ENCODE data around the gene SEC23IP.
A peak's percentile ranks its signal among the peaks of the same experiment; 100 is the strongest.
"Not testable (repeated sequence)": the region's sequence is repeated elsewhere in the genome, so short reads cannot be mapped to it uniquely, and the experiment has no call there.

The SEC23IP gene

DNA sequence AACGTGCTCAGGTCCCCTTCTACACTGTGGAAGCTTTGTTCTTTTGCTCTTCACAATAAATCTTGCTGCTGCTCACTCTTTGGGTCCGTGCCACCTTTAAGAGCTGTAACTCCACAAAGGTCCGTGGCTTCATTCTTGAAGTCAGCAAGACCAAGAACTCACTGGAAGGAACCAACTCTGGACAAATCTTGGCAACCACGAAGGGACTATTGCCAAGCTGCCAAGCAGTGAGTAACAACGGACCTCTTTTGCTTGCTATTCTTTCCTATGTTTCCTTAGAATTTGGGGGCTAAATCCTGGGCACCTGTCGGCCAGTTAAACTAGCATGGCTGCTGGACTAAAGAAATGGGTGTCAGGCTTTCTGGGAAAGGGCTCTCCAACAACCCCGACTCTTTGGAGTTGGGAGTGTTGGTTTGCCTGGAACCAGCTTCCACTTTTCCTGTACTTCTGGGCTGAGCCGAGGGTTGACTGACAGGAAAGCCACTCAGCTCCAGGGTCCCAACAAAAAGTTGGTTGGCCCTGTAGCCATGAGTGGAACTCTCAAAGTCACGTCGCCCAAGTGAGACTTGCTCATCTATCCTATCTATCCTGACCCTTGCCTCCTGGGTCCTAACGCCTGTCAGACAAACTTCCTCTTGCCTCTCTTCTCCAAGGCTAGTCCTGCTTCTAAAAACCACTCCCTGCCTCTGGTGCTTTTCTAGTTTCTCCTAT, 8.5 kb upstream of the SEC23IP start:
- 85 to 86% methylated on average over 11 of the region's 11 CpGs for WGBS, 2 experiments (ENCODE audit: insufficient coverage in 2 of 2)
- H3K27ac ChIP-seq (ENCODE audit: low read depth, low read length, severe bottlenecking); H3K9me3 ChIP-seq (ENCODE audit: control insufficient read depth, low read length); H3K36me3 ChIP-seq (ENCODE audit: control insufficient read depth, insufficient read depth, low read length); H3K4me3 ChIP-seq (ENCODE audit: extremely low read depth, insufficient read depth, low read length, poor library complexity, severe bottlenecking); H3K4me1 ChIP-seq (ENCODE audit: control insufficient read depth, insufficient read depth, low read length, poor library complexity, severe bottlenecking): not testable (repeated sequence)

DNA sequence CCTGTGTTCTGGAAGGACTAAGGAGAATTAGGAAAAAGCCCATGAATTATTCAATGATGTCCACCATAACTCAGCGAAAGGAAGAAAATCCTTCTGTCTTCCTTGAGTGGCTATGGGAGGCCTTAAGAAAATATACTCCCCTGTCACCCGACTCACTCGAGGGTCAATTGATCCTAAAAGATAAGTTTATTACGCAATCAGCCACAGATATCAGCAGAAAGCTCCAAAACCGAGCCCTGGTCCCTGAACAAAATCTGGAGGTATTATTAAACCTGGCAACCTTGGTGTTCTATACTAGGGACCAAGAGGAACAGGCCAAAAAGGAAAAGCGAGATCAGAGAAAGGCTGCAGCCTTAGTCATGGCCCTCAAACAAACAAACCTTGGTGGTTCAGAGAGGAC, 6.5 kb upstream of the SEC23IP start:
- H3K36me3 ChIP-seq (ENCODE audit: control insufficient read depth, insufficient read depth, low read length); H3K9me3 ChIP-seq (ENCODE audit: control insufficient read depth, low read length); H3K4me3 ChIP-seq (ENCODE audit: extremely low read depth, insufficient read depth, low read length, poor library complexity, severe bottlenecking); H3K27ac ChIP-seq (ENCODE audit: low read depth, low read length, severe bottlenecking); H3K4me1 ChIP-seq (ENCODE audit: control insufficient read depth, insufficient read depth, low read length, poor library complexity, severe bottlenecking): not testable (repeated sequence)
- WGBS, 2 experiments (ENCODE audit: insufficient coverage in 2 of 2) = 77 to 92% methylated on average over 4 of the region's 6 CpGs

DNA sequence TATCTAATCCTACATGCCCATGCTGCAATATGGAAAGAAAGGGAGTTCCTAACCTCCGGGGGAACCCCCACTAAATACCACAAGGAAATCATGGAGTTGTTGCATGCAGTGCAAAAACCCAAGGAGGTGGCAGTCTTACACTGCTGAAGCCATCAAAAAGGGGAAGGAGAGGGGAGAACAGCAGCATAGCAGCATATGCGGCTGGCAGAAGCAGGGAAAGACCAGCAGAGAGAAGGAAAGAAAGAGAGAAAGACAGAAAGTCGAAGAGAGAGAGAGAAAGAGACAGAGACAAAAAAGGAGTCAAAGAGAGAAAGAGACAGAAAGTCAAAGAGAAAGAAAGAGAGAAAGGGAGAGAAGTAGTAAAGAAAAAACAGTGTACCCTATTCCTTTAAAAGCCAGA, 3.8 kb upstream of the SEC23IP start:
- H3K27ac ChIP-seq (ENCODE audit: low read depth, low read length, severe bottlenecking); H3K4me3 ChIP-seq (ENCODE audit: extremely low read depth, insufficient read depth, low read length, poor library complexity, severe bottlenecking); H3K36me3 ChIP-seq (ENCODE audit: control insufficient read depth, insufficient read depth, low read length); H3K9me3 ChIP-seq (ENCODE audit: control insufficient read depth, low read length); H3K4me1 ChIP-seq (ENCODE audit: control insufficient read depth, insufficient read depth, low read length, poor library complexity, severe bottlenecking): not testable (repeated sequence)
- WGBS, 2 experiments (ENCODE audit: insufficient coverage in 2 of 2) = 78 to 87% methylated on average over 2 of the region's 3 CpGs

DNA sequence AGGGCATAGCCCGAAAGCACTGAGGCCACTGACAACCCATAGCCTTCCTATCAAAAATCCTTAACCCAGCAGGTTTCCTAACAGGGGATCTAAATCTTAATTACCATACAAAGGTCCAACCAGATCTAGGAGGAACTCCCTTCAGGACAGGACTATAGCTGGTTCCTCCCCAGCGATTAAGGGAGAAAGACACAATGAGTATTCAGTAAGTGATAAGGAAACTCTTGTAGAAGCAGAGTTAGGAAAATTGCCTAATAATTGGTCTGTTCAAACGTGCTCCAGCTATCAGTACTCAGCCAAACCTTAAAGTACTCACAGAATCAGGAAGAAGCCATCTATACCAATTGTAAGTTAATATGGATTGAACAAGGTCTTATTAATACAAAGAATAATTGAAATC, 3.3 kb upstream of the SEC23IP start:
- H3K9me3 ChIP-seq (ENCODE audit: control insufficient read depth, low read length); H3K27ac ChIP-seq (ENCODE audit: low read depth, low read length, severe bottlenecking); H3K36me3 ChIP-seq (ENCODE audit: control insufficient read depth, insufficient read depth, low read length); H3K4me3 ChIP-seq (ENCODE audit: extremely low read depth, insufficient read depth, low read length, poor library complexity, severe bottlenecking); H3K4me1 ChIP-seq (ENCODE audit: control insufficient read depth, insufficient read depth, low read length, poor library complexity, severe bottlenecking): not testable (repeated sequence)
- 100% methylated on average over 1 of the region's 3 CpGs; no CpG with 5 or more reads in 1 of the 2 experiments for WGBS, 2 experiments (ENCODE audit: insufficient coverage in 2 of 2)

DNA sequence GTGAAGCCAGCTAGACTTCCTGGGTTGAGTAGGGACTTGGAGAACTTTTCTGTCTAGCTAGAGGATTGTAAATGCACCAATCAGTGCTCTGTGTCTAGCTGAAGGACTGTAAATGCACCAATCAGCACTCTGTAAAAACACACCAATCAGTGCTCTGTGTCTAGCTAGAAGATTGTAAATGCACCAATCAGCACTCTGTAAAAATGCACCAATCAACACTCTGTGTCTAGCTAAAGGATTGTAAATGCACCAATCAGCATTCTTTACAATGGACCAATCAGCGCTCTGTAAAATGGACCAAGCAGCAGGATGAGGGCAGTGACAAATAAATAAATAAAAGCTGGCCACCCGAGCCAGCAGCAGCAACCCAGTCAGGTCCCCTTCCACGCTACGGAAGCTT, 2.2 kb upstream of the SEC23IP start:
- H3K36me3 ChIP-seq (ENCODE audit: control insufficient read depth, insufficient read depth, low read length) = peaks cover 17% of the 10 kb centered on the region
- 79 to 93% methylated on average over 4 of the region's 4 CpGs for WGBS, 2 experiments (ENCODE audit: insufficient coverage in 2 of 2)

DNA sequence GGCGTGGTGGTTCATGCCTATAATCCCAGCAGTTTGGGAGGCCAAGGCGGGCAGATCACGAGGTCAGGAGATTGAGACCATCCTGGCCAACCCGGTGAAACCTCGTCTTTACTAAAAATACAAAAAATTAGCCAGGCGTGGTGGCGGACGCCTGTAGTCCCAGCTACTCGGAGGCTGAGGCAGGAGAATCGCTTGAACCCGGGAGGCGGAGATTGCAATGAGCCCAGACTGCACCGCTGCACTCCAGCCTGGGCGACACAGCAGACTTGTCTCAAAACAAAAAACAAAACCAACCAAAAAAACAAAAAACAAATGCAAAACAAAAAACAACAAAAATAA, 712 bp upstream of the SEC23IP start:
- Histone ChIP-seq H3K27ac (ENCODE audit: low read depth, low read length, severe bottlenecking) (peak overlapping the region; percentile 80), H3K4me3 (ENCODE audit: extremely low read depth, insufficient read depth, low read length, poor library complexity, severe bottlenecking) (peak overlapping the region; percentile 99), H3K36me3 (ENCODE audit: control insufficient read depth, insufficient read depth, low read length) (peaks cover 22% of the 10 kb centered on the region)
- not testable (repeated sequence) for H3K4me1 ChIP-seq (ENCODE audit: control insufficient read depth, insufficient read depth, low read length, poor library complexity, severe bottlenecking); H3K9me3 ChIP-seq (ENCODE audit: control insufficient read depth, low read length)
- WGBS, 2 experiments (ENCODE audit: insufficient coverage in 2 of 2) = 83% methylated on average over 11 to 12 of the region's 14 CpGs

More for the DNA sequence above, 2.2 kb upstream of the SEC23IP start:
- H3K4me3 ChIP-seq (ENCODE audit: extremely low read depth, insufficient read depth, low read length, poor library complexity, severe bottlenecking); H3K9me3 ChIP-seq (ENCODE audit: control insufficient read depth, low read length); H3K4me1 ChIP-seq (ENCODE audit: control insufficient read depth, insufficient read depth, low read length, poor library complexity, severe bottlenecking); H3K27ac ChIP-seq (ENCODE audit: low read depth, low read length, severe bottlenecking): not testable (repeated sequence)

DNA sequence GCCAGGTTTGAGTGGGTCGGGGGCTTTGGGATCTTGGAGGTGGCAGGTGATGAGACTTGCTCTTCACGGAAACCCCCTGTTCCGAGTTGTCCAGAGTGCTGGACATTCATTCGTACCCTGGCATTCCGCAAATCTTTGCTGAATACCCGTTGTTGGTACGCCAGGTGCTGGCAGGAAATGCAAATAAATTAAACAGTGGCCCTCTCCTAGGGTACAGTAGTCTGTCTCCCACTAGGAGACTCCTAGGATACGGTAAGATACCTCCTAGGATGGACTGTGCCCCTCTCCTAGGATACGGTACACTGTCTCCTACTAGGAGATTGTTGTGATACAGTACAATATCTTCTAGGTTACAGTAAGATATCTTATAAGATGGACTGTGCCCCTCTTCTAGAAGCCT, 544 bp downstream of the SEC23IP start:
- peak overlapping the region; percentile 80 for H3K27ac ChIP-seq (ENCODE audit: low read depth, low read length, severe bottlenecking)
- peaks cover 3% of the 10 kb centered on the region for H3K4me1 ChIP-seq (ENCODE audit: control insufficient read depth, insufficient read depth, low read length, poor library complexity, severe bottlenecking)
- peak overlapping the region; percentile 99 for H3K4me3 ChIP-seq (ENCODE audit: extremely low read depth, insufficient read depth, low read length, poor library complexity, severe bottlenecking)
- H3K9me3 ChIP-seq (ENCODE audit: control insufficient read depth, low read length) = no peaks in the 10 kb centered on the region
- peaks cover 22% of the 10 kb centered on the region for H3K36me3 ChIP-seq (ENCODE audit: control insufficient read depth, insufficient read depth, low read length)
- 0 to 5% methylated on average over 7 of the region's 9 CpGs for WGBS, 2 experiments (ENCODE audit: insufficient coverage in 2 of 2)

DNA sequence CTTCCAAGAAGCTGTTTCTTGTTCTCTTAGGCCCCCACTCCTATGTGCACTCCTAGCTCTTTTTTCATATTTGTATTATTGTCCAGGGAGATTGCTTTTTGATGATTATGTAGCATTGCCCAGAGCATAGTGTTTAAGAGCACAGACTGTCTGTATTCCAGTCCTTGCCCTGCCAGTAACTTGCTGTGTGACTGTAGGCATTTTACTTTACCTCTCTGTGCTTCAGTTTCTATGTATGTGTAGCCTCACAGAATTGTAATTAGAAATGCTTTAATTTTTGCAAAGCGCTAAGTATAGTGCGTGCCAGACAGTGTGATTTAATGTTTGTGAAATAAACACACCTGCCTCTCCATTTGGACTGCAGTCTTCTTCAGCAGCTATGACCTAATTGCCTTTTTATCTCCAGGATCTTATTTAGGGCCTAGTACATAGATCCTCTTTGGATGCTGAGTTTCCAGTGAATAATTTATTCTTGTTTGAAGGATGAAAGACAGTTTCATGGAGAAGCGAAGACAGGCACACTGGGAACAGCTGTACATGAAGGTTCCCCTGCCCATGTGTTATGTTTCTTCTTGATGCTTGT, 1.4 kb downstream of the SEC23IP start:
- no peaks in the 10 kb centered on the region for H3K9me3 ChIP-seq (ENCODE audit: control insufficient read depth, low read length)
- H3K36me3 ChIP-seq (ENCODE audit: control insufficient read depth, insufficient read depth, low read length) = peaks cover 30% of the 10 kb centered on the region
- peaks cover 3% of the 10 kb centered on the region for H3K4me1 ChIP-seq (ENCODE audit: control insufficient read depth, insufficient read depth, low read length, poor library complexity, severe bottlenecking)
- H3K27ac ChIP-seq (ENCODE audit: low read depth, low read length, severe bottlenecking) = no peak overlapping the region
- peak overlapping the region; percentile 99 for H3K4me3 ChIP-seq (ENCODE audit: extremely low read depth, insufficient read depth, low read length, poor library complexity, severe bottlenecking)
- 89 to 100% methylated on average over 1 to 3 of the region's 3 CpGs for WGBS, 2 experiments (ENCODE audit: insufficient coverage in 2 of 2)

DNA sequence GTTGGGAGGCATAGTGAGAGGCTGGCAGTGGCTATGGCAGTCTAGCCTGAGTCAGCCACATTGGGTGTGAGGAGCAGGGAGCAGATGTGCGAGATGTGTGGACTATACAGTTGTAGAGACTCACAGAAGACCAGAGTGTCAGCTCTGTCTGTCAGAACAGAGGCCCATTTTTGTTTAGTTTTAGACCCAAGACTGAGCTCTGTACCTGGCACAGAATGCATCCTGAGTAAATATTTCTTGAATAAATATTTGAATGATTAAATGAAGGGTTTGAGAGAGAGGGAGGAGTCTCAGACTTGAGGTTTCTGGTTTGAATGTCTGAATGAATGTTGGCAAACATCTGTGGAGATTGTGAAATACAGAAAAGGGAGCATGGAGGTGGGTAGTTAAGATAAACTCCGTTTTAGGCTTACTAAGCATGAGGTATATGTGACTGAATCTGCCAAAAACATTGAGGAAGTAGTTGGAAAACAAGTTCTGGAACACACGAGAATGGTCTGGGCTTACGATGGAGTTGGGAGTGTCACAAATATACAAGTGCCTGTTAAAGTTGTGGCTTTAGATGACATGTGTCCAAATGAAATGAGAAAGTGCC, 3.6 kb downstream of the SEC23IP start:
- Histone ChIP-seq H3K4me3 (ENCODE audit: extremely low read depth, insufficient read depth, low read length, poor library complexity, severe bottlenecking) (no peak overlapping the region), H3K36me3 (ENCODE audit: control insufficient read depth, insufficient read depth, low read length) (peaks cover 47% of the 10 kb centered on the region), H3K27ac (ENCODE audit: low read depth, low read length, severe bottlenecking) (no peak overlapping the region), H3K4me1 (ENCODE audit: control insufficient read depth, insufficient read depth, low read length, poor library complexity, severe bottlenecking) (peaks cover 3% of the 10 kb centered on the region), H3K9me3 (ENCODE audit: control insufficient read depth, low read length) (no peaks in the 10 kb centered on the region)
- WGBS, 2 experiments (ENCODE audit: insufficient coverage in 2 of 2) = 93 to 100% methylated on average over 4 of the region's 4 CpGs

DNA sequence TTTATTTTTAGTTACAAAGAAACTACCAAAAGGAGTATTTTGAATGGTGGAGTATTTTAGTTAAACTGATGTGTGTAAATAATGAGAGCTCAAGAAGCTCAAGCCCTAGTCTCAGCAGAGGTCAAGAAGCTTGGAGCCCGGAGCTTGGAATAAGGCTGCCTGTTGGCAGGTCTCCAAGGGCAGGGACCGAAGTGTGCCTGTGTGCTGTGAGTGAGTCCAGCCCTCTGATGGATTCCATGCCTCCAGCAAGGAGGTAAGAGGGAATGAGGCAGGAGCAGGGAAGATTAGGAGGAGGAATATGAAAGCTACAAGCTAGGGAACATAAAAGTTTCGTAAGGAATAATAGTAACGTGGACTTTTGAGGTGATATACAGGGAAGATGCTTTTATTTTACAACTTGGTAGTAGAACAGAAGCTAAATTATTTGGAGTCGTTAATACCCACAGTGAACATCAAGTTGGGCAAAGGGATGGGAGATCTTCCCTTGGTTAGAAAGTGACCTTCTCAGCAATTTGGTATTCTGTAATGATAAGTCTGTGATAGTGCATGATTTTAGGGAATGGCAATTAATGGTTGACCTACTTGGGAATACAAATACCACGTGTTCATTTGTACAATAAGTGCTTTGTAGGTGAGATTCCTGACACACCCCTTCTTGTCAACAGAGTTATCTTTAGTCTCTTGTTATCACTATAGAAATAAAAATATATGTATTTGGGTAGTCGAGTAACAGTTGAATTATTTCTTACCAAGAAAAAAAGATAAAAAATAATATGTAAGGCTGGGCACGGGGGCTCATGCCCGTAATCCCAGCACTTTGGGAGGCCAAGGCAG, 4.6 kb downstream of the SEC23IP start:
- peaks cover 3% of the 10 kb centered on the region for H3K4me1 ChIP-seq (ENCODE audit: control insufficient read depth, insufficient read depth, low read length, poor library complexity, severe bottlenecking)
- no peak overlapping the region for H3K4me3 ChIP-seq (ENCODE audit: extremely low read depth, insufficient read depth, low read length, poor library complexity, severe bottlenecking)
- H3K36me3 ChIP-seq (ENCODE audit: control insufficient read depth, insufficient read depth, low read length) = peaks cover 54% of the 10 kb centered on the region
- H3K27ac ChIP-seq (ENCODE audit: low read depth, low read length, severe bottlenecking) = no peak overlapping the region
- no peaks in the 10 kb centered on the region for H3K9me3 ChIP-seq (ENCODE audit: control insufficient read depth, low read length)
- WGBS, 2 experiments (ENCODE audit: insufficient coverage in 2 of 2) = 96 to 100% methylated on average over 5 of the region's 9 CpGs

All from mesodermal cell (in vitro differentiated cells).